ENCODE results near the gene AQP2.
A peak's percentile ranks its signal among the peaks of the same experiment; 100 is the strongest.
"Not testable (repeated sequence)": the region's sequence is repeated elsewhere in the genome, so short reads cannot be mapped to it uniquely, and the experiment has no call there.

The AQP2 gene

GRCh38 chr12:49972641-49973360 lies 22.3 kb downstream of the AQP2 start, which contains the start of gene AQP6:
Gene AQP6 (plus strand): TSS chr12:49972947. CDS start chr12:49973174, 227 bp downstream.
- no peak for DNase-seq

DNA sequence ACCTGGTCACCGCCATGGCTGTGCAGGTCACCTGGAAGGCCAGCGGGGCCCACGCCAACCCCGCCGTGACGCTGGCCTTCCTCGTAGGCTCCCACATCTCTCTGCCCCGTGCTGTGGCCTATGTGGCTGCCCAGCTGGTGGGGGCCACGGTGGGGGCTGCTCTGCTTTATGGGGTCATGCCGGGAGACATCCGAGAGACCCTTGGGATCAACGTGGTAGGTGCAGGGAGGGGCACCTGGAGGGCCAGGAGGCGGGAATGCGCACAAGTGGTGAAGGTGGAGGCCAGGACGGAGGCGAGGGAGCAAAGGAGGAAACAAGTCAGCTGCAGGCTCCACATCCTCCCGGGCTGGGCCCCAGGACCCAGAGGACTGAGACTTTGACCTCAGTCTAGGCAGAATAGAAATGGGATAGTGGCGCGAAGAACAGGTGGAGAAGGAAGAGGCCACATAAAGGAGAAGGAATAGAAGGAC lies 22.9 kb downstream of the AQP2 start:
- DNase-seq, result no peak

- DNase-seq, result no peak
Observed at GRCh38 chr12:49974231-49974675, 23.7 kb downstream of the AQP2 start.

- no peak for DNase-seq
Observed at GRCh38 chr12:49974677-49975317, 24.3 kb downstream of the AQP2 start.

- DNase-seq, result no peak
Observed at GRCh38 chr12:49975318-49975761, 24.8 kb downstream of the AQP2 start.

DNA sequence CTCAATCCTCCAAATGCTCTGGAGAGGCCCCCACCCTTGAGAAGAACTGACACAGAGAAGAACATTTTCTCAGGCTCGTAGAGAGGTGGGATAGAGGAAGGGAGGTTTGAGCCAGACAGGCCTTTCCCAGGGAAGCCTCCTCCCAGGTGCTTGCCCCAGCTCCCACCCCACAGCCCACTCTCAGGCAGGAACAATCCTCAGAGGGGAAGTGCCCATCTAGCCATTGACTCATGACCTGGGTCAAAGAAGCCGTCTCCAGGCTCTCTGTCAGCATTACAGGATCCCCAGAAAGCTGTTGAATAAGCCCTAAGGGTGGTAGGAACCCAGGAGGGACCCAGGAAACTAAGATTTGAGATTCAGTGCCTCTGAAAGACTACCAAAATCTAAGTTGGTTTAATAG lies 26.0 kb downstream of the AQP2 start:
- DNase-seq, result no peak

DNA sequence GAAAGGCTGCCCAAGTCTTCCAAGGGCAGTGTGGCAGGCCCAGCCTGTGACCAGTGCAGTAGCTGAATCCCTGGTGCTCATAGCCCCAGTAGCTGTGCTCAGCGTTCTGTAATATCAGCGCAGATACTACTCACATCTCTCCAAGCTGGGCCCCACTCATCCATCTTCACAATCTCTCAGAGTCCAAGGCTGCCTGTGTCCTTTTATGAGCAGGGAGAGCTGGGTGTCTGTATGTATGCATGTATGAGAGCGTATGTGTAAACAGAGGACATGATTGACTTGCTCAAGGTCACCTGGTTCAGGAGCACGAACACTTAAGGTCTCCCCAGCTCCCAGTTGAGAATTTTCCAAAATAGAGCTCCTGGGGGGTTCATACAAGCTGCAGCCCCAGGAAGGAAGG lies 27.6 kb downstream of the AQP2 start:
- no peak for DNase-seq

- DNase-seq, result peak; percentile 24
Observed at GRCh38 chr12:49979016-49979586, 28.6 kb downstream of the AQP2 start.

DNA sequence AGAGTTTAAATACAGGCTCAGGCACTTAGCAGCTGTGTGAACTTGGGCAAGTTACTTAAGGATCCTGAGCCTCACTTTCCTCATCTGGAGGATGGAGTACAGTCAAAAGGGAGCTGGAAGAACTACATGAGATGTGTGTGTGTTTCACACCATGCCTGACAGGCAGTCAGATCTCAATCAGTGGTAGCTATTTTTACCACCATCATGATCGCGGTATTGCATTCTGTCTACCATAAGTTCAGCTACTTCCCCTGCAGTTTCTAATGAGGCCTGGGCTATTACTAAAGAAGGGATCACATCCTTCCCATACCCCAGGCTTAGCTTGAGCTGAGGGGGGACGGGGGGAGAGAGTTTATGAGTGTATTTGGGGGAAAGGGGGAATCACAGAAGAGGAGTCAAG lies 29.3 kb downstream of the AQP2 start:
- DNase-seq, result no peak

GRCh38 chr12:49980501-49981349 lies 30.2 kb downstream of the AQP2 start:
- DNase-seq, result no peak

DNA sequence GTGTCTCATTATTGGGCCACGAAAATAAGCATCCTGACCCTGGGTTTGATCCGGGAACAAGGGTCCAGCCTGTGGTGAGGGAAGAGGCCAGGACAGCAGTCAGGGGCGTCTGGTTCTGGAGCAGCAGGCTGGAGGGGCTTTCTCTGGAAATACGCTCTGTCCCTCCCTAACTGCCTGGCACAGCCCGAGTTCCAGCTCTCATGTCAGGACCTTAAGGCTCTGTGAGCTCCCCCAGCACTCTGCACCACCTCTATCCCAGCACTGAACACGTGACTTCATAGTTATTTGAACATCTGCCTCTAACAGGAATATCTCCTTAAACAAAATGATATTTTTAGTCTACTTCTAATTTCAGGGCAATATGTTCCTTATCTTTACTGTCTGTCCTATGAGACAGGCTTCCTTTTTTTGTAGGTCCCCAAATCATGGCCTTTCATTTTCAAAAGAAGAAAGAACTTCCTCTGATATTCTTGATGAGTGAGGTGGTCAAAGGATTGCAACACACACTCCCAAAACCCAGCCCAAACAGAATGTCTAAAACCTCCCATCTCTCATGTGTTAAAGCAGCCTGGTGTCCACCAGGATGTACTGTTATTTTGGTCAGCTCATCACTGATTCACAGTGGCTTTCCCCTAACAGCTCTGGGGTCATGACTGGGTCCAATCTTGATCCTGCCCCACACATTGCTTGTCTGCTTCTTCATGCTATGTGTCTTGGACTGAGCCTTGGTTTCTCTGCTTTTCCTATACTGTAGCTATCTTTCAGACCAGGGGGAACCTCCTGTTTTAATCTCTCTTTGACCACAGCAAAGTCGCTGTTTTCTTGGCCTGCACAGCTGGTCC lies 31.9 kb downstream of the AQP2 start:
- DNase-seq, result no peak

- peak; percentile 51 for DNase-seq
Observed at GRCh38 chr12:49983892-49984291, 33.4 kb downstream of the AQP2 start.

- peak; percentile 44 for DNase-seq
Observed at GRCh38 chr12:49984476-49985359, 34.2 kb downstream of the AQP2 start.

DNA sequence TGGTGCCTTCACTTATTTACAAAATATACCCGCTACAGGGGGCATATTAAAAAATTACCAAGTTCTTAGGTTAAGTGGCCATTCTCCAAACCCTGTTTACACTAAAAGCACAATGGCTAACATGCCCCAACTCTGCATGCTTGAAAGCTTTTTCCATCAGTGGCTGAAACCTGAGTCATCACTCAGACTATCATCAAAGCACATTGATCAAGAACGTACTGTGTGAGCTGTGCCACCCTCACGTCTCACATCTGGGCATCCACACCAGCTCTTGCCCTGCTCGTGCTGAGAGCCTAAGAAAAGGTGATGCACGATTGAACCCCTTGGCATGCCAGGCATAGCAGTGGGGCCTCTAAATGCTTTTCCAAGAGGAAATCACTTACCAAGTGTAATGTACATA lies 35.4 kb downstream of the AQP2 start:
- no peak for DNase-seq

DNA sequence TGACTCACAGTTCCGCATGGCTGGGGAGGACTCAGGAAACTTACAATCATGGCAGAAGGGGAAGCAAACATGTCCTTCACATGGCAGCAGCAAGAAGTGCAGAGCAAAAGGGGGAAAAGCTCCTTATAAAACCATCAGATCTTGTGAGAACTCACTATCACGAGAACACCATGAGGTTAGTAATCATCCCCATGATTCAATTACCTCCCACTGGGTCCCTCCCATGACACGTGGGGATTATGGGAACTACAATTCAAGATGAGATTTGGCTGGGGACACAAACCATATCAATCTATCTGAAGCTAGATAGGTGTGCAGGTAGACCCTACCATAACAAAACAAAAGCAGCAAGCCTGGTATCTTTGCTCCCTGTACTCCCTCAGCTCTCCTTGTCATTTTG lies 35.9 kb downstream of the AQP2 start:
- not testable (repeated sequence) for DNase-seq

- peak; percentile 91 for DNase-seq
Observed at GRCh38 chr12:49987625-49988303, 37.2 kb downstream of the AQP2 start.

DNA sequence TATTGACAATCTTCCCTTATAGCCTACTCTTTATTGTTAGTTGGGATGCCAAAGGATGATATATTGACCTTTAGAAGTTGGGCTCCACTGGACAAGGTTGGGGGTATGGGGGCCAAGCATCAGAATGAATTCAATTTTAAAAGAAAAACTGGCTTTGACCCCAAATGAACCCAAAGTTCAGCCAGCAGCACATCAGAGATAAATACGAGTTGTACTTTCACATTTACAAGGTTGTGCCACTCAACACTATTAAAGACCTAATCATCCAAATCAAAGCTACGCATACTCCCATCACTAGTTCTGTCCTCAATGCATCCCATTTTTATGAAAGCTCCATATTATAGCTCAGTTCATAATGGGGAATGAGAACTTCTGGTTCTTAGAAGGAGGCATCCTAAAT lies 38.9 kb downstream of the AQP2 start:
- not testable (repeated sequence) for DNase-seq

DNA sequence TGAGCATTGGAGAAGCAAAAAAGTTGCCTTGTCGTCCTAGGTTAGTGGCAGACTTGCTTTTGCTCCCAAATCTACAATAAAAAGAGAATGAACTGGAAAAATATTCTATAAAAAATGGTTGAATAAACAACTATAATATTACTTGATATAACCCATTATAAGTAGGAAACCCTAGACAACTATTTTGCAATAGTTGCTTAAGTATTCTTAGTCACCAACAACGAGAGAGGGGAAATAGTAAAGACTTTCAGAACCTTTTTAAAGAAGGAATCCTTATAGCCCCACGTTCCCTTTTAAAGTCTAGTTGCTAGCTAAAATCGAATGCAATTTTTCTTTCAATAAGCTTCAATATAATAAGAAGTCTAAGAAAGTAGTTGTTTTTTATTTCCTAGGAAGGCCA lies 39.7 kb downstream of the AQP2 start:
- DNase-seq, result no peak

- DNase-seq, result no peak
Observed at GRCh38 chr12:49998453-49998852, 47.9 kb downstream of the AQP2 start.

DNA sequence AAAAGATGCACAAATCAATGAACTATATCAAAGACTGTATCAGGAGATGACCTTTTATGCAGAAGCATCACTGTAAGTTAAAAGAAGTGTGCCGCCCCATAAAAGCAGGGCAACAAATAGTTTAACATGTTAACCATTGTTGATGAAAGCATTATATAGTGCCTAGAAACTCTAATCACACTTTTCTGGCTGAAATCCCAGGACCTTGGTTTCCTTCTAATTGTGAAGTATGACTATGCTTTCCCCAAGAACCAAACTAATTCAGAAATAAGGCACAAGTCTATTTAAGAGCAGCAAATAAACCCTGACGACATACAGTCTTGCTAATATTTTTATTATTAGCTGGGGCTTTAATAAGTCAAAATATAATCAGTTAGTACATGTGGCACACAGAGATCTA lies 53.1 kb downstream of the AQP2 start:
- DNase-seq, result no peak
